ENCODE results near the gene SHQ1.
"Not testable (repeated sequence)": the region's sequence is repeated elsewhere in the genome, so short reads cannot be mapped to it uniquely, and the experiment has no call there.

SHQ1 gene

DNA sequence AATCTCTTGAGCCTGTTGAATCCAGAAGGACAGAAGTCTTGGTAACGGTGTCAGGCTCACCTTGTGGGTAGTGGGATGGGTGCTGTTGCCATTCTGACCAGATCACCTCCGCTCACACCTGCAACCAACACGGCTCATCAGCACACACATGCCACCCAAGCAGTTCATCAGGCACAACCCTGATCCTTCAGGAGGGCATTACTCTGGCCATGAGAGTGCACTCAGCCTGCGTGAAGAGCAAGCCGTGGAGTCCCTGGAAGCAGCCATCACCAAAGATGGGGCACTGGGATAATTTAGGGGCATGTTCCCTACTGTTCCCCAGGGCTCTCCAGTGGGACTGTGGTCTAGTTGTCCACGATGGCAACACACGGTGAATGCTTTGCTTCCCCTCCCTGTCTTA is 120.5 kb downstream of the SHQ1 start:
- Histone ChIP-seq H3K4me3 (no peak overlapping the region), H3K27ac (peak overlapping the region in 2 of 21 experiments; percentile 42 to 49)

DNA sequence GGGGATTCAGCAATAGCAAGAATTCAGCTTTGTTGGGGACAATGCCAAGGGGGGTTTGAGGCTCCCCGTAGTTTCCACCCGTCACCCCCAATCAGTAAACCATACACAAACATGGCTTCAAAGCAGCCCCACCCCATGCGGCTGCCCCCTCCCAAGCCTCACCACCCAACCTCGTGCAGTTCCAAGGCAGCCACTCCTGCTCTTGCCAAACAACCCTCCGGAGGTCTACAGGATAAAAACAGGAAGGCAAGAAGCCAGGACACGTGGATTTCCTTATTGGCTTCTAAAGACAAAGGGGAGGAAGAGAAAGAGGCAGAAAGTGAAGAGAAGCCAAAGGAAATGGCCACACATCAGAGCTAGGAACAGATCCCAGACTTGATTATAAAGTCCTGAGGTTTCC is 121.1 kb downstream of the SHQ1 start:
- H3K4me3 ChIP-seq = no peak overlapping the region
- peak overlapping the region in 1 of 21 experiments; percentile 49 for H3K27ac ChIP-seq

DNA sequence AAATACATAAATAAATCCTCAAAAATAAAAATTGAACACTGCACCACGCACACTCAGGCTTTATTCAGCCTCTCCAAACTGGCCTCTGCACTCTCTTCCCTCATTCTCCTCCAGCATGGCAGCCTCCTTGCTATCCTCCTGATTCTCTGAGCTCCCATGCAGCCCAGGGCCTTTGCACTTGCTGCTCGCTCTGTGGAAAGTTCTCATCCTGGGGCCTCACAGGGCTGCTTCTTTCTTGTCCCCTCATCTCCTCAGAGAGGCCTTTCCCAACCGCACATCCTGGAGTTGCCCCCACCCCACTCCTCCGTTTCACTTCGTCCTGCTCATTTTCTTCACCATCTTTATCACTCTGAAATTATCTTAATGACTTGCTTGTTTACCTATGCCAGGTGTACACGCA is 123.0 kb downstream of the SHQ1 start:
- no peak overlapping the region for H3K4me3 ChIP-seq
- no peak overlapping the region for H3K27ac ChIP-seq

- Histone ChIP-seq H3K27ac (no peak overlapping the region), H3K4me3 (no peak overlapping the region)
Measured at GRCh38 chr3:72724070-72724469, 124.2 kb downstream of the SHQ1 start.

- peak overlapping the region in 1 of 21 experiments; percentile 5 for H3K27ac ChIP-seq
- no peak overlapping the region for H3K4me3 ChIP-seq
Measured at GRCh38 chr3:72722930-72723726, 125.1 kb downstream of the SHQ1 start.

GRCh38 chr3:72721683-72722381 is 126.4 kb downstream of the SHQ1 start:
- no peak overlapping the region for H3K27ac ChIP-seq
- H3K4me3 ChIP-seq = no peak overlapping the region

GRCh38 chr3:72720566-72720965 is 127.7 kb downstream of the SHQ1 start:
- H3K4me3 ChIP-seq = no peak overlapping the region
- H3K27ac ChIP-seq = no peak overlapping the region

- Histone ChIP-seq H3K4me3 (no peak overlapping the region), H3K27ac (no peak overlapping the region)
Measured at GRCh38 chr3:72719137-72719536, 129.1 kb downstream of the SHQ1 start.

GRCh38 chr3:72714135-72714534 is 134.1 kb downstream of the SHQ1 start:
- not testable (repeated sequence) for H3K4me3 ChIP-seq, H3K27ac ChIP-seq

GRCh38 chr3:72710471-72710870 is 137.8 kb downstream of the SHQ1 start:
- H3K27ac ChIP-seq, H3K4me3 ChIP-seq: not testable (repeated sequence)

DNA sequence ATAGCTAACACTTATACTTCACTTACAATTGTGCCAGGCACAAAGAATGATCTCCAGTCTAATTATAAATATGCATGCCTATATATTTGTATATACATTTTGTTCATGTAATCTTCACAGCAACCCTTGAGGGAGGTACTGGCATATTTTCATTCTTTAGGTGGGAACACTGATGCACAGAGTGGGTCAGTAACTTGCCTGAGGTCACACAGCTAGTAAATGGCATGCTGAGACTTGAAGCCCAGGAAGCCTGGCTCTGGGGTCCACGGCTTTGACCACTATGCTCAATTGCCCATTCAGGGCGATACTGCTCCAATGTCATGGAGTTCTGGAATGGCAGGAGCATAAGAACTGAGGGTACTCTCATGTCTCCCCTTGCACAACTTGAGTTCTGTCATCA is 139.8 kb downstream of the SHQ1 start:
- H3K27ac ChIP-seq = no peak overlapping the region

GRCh38 chr3:72702997-72703396 is 145.2 kb downstream of the SHQ1 start:
- no peak overlapping the region for H3K27ac ChIP-seq
- no peak overlapping the region for H3K4me3 ChIP-seq

More for the DNA sequence above, 139.8 kb downstream of the SHQ1 start:
- H3K4me3 ChIP-seq = no peak overlapping the region

DNA sequence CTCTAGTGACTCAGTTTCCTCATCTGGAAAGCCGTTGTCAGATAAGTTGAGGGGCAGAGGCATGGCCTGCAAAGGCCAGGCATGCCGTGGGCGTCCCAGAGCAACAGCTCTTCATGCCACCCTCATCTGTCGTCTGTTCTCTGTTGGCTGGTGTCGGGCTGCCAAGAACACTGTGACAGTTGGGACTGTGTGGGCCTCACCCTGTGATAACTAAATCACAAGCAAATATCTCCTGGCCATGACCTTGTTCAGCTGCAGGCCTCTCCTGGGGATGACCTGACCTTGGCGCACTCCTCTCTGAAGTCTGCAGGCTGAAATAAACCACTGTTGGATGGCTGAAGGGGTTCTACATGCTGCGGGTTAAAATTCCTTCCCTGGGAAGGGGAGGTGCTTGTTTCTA is 145.9 kb downstream of the SHQ1 start:
- H3K27ac ChIP-seq = no peak overlapping the region
- H3K4me3 ChIP-seq = no peak overlapping the region

GRCh38 chr3:72700106-72700505 is 148.1 kb downstream of the SHQ1 start:
- Histone ChIP-seq H3K27ac (no peak overlapping the region), H3K4me3 (no peak overlapping the region)

DNA sequence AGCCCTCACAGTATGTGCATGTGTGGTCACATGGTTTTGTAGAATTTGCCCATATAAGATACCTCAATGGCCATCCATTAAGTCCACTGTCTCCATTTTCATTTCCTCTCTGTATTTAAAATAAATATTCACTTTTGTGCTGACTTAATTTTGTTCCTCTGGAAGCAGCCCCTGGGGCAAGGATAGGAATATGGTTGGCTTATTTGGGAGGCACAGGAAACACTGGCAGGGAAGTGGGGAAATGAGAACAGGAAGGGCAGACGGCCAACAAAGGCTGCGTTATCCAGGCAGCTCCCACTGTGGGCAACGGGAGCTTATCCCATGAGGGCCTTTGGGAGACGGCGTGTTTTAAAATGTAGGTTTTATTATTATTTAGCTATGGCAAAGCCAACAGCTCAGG is 148.6 kb downstream of the SHQ1 start:
- Histone ChIP-seq H3K27ac (no peak overlapping the region), H3K4me3 (no peak overlapping the region)

All from skin epidermis (tissue), 12 donors.